Stromal cell of bone marrow (primary cell): Measurements from ENCODE around the gene STK38L.
"Not testable (repeated sequence)": the region's sequence is repeated elsewhere in the genome, so short reads cannot be mapped to it uniquely, and the experiment has no call there.

Experiments
- DNase-seq: peaks from one replicate; pipeline ENCODE4 v3.0.0-alpha.2; 2012; ENCODE audit warnings: low read depth

STK38L gene

DNA sequence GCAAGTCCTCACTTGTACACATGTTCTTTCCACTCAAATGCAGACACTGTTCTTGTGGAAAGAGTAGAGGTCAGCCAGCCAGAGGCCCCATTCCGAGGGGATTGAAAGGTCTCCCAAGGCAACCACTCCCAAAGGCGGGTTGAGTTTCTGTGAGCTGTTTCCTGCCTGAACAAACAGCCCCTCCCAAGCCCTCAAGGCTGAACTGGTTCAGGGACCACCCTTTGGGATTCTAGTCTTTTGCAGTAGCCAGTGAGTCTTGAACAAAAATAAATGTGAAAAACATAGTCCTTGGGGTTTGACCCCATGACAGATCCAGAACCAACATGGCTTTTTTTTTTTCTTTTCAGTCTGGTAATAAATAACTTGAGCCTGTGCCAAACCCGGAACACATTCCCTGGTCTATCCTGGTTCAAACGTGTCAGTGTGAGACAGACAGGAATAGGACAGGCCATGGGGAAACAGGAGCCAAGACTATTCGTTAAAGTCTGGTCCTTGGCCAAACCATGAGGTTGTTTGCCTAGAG lies 17.6 kb upstream of the STK38L start:
- no peak for DNase-seq

DNA sequence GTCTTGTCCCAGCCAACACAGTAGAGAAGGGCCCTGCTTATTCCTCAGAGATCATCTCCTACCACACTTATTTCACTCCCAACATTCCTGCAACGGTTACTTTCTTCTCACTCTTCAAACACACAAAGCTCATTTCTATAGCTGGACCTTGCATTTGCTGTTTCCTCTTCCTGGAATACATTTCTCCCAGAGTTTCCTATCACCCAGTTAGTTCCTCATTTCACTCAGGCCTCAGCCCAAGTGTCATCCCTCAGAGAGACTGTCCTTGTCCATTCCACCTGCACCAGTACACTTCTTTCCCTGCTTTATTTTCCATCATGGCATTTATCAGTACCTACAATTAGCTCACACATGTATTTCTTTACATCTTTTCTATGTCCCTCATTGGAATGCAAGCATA lies 14.7 kb upstream of the STK38L start:
- DNase-seq: no peak

DNA sequence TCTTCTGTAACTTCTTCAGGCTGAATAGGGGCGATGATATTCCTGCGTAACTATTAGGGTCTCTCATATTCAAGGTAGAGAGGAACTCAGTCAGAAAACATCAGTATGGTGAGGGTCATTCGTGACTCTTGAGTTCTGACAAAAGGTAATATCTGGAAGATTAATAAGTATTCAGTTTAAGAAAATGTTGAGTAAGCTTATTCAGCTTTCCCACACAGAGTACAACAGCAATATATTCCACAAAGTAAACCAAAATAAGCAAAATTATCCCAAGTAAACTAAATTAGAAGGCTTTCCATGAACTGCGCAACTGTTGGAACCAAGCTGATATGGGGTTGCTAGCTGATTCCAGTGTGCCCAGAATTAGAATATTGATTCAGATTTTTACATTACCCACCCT lies 12.7 kb upstream of the STK38L start:
- not testable (repeated sequence) for DNase-seq

DNA sequence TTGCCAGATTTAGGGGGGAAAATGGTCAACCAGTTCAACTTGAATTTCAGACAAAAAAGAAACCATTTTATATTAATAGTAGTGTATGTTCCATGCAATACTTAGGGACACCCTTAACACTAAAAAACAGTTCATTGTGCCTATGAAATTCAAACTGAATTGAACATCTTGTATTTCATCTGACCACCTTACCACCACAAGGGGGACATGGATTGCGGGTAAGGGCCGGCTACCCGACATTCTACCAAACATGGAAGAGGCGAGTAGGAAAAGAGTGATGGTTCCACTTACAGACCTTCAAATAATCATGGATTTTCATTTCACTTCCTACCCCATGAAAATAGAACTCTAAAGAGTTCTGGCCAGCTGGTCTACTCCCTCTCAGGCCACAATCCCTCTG lies 10.3 kb upstream of the STK38L start:
- no peak for DNase-seq

DNA sequence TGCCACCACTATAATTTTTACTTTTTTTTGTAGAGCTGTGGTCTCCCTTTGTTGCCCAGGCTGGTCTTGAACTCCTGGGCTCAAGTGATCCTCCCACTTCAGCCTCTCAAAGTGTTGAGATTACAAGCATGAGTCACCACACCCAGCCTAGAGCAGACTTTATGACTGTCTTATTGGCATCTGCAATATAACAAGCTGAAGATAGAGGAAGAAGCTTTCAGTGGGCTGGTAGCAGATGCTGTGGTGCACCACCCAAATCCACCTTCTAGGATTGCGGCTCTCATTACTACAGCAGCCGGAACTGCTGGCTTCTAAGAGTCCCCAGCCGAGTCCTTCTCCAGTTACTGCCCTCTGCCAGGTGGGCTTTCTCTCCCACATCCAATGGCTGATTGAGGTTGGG lies 7.6 kb upstream of the STK38L start:
- no peak for DNase-seq

DNA sequence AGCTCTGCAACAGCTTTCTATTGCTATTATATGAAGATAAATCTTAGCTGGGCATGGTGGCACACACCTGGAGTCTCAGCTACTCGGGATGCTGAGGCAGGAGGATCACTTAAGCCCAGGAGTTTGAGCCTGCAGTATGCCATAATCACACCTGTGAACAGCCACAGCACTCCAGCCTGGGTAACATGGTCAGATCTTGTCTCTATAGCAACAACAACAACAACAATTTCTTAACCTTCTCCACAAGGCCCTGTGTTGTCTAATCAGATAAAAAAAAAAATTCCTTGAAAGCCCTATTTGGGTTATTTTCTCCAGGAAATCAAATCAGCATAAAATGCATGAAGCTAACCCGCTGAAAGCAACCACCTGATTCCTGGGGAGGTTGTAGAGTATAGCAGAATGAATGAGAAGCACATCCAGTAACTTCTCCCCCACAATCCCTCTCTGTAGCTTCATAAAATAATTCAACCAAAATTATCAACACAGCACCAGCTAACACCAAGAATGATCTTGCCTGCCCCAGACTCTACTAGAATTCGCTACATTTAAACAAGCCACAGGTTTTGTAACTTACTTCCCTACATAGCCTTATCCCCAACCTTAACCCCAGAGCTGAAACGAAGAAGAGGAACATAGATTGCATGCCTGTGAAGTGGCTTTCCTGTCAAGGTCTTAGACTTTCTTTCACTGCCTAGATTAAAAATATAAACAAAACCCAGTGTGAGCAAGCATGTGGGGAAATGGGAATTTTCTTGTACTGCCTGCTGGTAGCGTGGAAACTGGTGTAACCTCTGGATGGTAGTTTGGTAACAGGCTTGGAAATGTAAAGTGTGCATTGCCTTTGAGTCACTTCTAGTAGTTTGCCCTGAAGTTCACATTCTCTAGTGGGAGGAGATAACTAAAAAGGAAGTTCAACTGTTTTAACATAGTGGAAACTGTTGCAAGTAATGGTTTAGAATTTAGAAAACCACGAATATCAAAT lies 6.0 kb upstream of the STK38L start:
- DNase-seq: no peak

DNA sequence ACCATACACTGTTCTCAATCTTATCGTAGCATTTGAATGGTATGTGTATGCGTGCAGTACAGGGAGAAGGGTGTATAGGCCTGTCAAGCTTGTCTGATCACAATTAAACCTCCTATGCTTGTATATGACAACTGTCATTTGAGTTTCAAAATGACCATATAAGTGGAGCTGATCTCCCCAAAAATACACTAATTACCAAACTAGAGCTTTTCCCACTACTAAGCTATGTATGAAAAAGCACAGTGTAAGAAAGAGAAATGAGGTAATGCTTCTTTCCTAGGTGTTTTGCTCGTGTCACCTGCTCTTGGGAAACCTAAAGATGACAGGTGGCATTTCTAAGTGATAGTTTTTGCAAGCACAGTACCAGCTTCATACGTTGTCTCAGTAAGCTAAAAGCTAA lies 1.1 kb upstream of the STK38L start:
- no peak for DNase-seq

DNA sequence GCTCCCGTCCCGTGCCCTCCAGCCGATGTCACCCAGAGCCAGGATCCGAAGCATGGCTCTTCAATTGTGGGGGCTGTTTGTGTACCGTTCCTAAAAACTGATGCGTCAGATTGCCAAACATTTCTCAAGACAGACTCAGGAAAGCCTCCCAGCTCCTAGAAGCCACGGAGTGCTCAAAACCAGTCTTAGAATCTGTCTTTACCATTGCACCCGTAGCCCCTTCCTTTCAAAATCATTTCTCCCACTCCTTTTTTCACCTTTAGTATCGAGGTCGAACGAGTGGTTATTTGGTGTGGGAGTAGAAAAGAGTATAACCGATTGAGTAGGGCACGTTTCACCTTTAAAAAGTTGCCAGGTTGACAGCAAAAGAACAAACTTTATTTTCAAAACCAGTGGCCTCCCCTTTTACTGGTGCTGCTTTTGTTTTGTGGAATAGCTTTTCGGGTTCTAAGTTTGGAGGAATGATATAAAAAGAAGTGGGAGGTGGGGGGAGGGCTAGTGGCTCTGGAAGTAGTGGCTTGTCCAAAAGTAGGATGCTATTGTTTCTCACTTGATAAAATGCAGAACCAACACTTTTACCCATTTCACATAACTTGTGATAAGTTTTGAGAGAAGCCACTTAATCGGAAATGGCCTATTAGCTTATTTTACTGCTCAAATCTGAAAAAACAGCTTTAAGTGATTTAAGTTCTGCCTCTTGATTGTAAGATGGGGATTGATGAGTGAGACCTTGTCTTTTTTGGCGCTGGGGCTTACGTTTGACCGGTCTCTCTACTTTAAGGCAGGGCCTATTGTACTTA lies 803 bp downstream of the STK38L start:
- peak; percentile 25 for DNase-seq

DNA sequence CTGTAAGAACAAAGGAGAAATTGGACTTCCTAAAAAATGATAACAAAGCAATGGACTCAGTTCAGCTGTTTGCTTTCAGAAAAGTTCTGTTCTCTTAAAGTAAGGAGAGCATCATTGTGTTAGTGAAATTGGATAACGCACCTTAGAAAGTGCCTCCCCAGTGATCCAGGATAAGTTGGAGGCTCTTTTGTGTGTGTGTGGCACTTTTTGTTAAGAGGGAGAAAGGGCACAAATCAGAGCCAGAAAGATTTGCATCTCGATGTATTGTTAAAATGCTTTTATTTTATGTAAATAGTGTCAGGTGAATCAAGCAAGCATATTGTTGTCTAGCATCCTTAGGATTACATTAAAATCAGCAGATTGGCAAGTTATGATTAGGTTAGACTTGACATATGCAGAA lies 2.1 kb downstream of the STK38L start:
- DNase-seq: no peak

DNA sequence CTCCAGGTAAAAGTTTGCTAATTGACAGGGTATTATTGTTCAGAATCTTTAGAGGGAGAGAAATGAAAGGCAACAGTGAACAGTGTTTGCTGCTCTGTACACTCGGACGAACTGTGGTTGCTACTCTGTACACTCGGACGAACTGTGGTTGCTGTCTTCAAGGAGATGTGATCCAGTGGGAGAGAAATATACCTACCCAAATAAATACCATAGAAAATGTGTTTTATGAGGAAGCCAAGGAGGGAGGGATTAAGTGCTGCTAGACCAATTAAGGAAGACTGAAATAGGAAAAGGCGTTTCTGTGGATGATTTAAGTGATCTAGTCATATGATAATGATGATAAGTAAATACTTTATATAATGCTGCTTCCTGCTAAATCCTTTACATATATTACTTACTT lies 2.7 kb downstream of the STK38L start:
- no peak for DNase-seq

DNA sequence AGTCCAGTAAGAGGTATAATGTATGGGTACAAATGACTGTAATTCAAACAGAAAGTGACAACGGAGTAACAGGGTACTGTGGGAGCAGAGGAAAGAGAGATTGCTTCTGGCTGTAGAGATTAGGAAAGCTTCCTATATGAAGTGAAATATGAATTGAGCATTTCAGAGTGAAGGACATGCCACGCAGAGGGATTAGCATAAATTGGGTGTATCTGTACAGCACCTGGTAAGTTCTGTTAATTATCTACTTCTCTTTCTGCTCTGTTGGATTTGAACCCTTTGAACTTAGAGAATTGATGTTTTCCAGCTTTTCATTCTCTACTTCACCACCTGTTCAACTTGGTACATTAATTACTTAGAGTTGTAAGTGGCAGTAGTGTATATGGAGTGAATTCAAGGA lies 8.8 kb downstream of the STK38L start:
- no peak for DNase-seq

DNA sequence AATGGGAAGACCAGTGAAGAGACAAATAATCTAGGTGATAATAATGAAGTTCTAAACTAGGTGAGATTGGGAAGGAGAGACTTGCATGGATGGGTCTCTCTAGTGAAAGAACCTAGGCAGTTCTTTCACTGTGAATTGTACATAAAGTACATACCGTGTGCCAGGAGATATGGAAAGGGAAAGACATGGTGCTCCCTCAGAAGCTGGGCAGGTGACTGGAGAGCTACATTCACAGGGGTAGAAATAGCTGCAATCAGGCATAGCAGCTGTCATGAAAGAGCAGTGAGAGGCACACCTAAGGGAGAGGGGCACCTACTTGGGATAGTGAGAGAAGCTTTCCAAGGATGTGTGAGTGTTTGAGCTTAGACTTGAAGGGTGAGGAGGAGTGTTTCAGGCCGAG lies 9.3 kb downstream of the STK38L start:
- DNase-seq: no peak

DNA sequence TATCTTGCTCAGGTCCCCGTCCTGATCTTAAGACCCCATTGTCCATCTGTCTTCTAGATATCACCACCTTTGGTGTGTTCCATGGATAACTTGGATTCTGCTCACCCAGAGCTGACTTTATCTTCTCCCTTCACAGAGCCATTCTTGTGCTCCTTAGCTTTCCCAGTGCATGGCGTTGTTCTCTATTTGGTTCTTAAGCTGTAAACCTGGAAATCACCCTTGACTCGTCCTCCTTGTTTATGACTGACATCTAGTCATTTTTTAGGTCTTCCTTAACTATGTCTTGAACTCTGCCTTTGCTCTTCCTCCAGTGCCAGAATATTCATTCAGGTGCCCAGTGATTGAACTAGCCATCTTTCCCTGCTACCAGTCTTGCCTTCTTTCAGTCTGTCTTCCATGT lies 11.7 kb downstream of the STK38L start:
- DNase-seq: no peak

DNA sequence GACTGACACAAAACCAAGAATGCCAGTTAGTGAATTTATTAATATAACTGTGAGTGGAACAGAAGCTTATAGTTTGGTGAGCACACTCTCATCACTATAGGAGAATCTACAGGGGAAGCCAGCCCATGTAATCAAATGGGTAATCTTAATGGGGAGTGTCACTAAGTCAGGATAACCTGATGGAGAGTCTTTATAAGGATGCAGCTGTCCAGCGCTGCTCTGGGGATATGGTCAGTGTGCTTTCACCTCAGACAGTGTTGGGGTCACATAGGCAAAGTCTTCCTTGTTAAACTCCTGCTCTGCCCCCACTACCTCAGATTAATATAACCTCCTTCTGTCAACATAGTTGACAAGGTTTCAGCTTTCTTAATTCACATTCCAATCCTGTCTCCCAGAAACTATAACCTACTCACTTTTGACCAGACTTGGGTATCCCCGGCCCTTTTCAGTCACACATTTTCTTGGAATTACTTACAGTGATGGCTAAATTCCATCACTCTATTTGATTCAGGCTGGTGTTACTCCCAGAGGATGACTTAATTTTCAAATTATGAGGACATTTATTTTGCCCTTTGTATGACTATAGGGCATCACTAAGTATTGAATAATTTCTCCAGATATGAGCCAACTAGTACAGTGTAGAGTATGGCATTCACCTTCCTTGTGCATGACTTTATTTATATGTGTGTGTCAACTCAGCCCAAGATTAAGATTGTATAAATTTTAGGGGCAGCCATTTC lies 13.2 kb downstream of the STK38L start:
- no peak for DNase-seq

DNA sequence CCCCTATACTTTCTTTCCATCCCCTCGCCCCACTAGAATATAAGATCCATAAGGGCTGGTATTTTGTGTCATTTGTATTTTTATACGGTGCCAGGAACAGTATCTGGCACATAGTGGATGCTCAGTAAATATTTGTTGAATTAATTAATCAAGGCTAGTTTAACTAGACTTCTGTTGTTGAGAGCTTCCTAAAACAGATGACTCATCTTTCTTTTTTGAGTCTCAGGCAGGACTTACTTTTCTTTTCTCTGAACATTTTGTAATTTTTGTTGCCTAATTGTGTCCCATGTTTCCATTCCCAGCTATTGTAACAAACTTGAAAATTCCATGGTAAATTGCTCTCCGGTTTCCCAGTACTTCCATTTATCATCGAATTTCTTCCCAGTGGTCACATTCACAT lies 16.7 kb downstream of the STK38L start:
- DNase-seq: peak; percentile 38

DNA sequence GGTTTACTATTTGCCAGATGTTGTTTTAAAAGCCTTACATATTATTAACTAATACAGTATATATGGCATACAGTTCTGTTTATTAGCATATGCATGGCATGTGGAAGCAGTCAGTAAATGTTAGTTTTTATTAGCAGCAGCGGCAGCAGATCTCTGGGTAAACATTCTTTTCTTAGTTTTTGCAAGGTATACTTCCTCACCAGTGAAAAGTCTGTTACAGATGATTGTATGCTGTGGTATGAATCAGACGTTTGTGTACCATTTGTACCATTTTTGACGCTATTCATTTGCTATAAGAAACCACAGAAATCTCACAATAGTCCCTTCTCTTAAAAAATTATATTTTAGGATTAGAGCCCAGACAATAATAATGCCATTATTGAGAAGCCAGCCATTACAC lies 17.8 kb downstream of the STK38L start:
- DNase-seq: no peak

DNA sequence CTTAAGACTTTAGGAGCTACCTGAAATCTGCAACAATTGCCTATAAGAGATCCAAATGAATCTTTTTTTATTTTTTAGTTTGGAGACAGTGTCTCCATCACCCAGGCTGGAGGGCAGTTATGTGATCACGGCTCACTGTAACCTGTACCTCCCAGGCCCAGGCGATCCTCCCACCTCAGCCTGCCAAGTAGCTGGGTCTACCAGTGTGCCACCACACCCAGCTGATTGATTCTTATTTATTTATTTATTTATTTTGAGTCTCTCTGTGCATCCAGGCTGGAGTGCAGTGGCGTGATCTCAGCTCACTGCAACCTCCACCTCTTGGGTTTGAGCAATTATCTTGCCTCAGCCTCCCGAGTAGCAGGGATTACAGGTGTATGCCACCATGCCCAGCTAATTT lies 26.1 kb downstream of the STK38L start:
- no peak for DNase-seq

DNA sequence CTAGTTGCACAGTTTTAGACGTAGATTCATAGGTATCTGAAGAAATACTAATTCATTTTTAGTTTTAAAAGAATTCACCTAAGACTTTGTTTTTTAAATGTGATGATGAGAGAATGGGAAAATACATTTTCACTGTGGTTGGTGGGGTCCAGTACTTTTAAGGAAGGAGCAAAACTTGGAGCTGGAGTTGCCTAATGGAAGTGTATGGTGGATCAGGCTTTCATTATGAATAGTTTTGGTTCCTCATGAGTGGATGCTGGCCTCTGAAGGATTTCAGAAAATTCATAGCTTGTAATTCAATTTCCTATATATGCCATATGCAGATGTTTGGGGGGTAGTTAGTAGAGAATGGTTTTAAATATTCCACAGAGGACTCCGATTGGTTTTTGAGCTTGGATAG lies 27.1 kb downstream of the STK38L start:
- DNase-seq: no peak

DNA sequence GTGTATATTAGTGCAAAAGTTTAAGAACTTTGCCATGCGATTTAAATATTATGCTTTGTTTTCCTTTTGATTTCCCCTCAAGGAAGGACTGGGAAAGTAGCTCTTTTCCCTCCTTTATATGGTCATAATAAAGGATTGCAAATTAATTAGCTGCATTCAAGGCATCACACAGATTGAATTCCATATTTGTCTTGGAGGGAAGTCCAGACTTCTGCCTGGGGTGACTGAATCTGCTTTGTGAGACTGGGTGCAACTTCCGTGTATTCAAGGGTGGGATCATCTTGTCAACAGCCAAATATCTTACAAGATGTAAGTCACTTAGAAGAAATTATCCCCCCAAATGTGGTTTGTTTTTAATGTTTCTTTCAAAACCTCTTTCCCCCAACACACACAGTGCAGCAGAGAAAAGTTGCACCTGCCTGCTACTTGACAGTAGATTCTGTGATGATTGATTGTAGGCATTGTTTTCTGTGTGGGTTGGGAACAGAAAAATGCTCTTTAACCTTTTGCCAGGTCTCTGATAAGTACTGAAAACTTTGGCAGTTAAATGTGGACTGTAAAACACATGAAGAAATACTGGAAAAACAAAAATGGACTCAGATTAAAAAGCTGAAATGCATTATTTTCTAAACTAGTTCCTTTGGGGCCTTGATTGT lies 28.4 kb downstream of the STK38L start:
- no peak for DNase-seq

DNA sequence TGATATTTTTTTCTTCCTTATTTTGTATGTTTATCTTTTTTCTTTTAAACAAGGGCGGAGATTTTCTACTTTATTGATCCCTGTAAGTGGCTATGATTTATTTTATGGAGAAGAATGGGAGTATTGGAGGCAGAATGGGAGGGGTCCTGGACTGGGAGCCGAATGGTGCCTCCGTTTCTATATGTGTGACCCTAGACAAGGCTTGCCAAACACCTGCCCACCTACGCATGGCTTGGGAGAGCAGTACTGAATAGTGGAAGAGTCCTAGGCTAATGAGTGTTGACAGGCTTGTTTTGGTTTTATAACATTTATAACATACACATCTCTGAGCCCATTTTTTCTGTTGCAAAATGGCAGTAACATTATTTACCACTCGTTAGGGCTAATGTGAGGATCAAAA lies 29.0 kb downstream of the STK38L start:
- no peak for DNase-seq

DNA sequence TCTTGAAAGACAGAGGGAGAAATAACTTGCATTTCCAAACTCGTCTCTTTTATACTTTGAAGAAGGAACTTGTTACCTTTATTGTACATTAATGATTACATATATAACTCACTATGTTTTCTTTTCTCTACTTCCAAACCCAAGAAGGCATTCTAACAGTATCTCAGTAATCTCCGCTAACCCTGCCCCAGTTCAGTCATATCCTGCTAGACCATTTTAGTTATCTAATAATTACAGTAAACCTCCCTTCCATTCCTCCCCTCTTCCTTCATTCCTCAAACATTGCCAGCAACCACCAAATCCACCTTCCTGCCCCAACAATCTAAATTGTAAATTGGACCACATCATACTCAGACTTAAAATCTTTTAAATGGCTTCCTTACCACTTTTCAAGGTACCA lies 30.6 kb downstream of the STK38L start:
- DNase-seq: no peak

DNA sequence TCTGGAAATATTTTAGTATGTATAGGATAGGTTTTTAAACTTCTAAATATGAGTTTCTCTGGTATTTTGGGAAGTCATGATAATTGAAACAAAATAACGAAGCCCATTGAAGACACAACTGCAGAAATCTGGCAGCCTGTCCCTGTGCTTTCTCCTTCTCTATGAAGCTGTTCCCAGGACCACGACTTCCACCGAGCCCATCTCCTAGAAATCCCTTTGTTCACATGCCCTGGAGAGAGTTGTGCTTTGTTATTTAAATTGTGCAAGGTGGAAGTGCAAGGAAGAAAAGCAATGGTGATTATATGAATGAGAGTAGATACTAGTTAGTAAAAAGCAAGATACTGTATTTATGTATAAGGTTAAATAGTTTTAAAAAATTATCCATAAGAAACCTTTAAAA lies 32.2 kb downstream of the STK38L start:
- no peak for DNase-seq
